Measurements from ENCODE around the gene TMEM163.
"Not testable (repeated sequence)": the region's sequence is repeated elsewhere in the genome, so short reads cannot be mapped to it uniquely, and the experiment has no call there.

Gene TMEM163

DNA sequence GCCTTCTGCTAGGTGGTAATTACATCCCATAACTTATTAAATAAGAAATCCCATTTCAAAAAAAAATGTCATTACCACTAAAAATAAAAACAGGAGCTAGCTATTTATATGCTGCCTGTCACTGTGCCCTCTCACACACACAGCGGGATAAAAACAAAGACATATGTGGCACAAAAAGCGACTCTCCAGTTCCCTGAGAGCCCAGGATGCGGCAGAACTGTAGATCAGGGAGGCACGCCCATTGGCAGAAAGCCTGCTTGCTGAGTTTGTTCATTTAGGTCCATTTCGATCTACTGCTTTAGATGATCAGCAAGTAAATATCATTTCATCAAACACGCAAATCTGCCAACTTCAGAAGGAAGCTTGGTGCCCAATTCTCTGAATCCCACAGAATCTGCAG lies 124.4 kb downstream of the TMEM163 start:
- TF ChIP-seq, protein P1, sequence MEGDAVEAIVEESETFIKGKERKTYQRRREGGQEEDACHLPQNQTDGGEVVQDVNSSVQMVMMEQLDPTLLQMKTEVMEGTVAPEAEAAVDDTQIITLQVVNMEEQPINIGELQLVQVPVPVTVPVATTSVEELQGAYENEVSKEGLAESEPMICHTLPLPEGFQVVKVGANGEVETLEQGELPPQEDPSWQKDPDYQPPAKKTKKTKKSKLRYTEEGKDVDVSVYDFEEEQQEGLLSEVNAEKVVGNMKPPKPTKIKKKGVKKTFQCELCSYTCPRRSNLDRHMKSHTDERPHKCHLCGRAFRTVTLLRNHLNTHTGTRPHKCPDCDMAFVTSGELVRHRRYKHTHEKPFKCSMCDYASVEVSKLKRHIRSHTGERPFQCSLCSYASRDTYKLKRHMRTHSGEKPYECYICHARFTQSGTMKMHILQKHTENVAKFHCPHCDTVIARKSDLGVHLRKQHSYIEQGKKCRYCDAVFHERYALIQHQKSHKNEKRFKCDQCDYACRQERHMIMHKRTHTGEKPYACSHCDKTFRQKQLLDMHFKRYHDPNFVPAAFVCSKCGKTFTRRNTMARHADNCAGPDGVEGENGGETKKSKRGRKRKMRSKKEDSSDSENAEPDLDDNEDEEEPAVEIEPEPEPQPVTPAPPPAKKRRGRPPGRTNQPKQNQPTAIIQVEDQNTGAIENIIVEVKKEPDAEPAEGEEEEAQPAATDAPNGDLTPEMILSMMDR (IDR thresholded peaks at IDR 0.05; ENCODE audit: low read depth, low read length): no peak
- DNase-seq (ENCODE audit: extremely low read depth, low read depth): no peak

DNA sequence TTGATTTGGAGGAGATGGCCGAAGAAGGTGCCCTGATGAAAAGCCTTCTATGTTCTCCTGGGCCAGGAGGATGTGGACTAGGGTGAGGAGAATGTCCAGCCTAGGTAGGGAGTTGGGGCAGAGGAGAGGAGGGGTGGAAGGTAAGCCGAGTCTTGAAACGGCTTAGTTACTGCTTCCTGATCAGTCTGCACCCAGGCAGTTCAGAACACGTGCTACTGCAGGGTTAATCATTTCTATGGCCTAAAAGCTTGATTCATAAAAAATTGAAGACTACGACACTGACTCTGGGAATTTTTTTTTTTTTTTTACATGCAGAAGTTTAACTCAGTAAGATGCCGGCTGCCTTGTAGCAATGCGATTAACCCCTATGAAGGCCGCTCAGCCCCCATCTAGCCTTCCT lies 125.3 kb downstream of the TMEM163 start:
- no peak for DNase-seq (ENCODE audit: extremely low read depth, low read depth)
- TF ChIP-seq, protein P1 (IDR thresholded peaks at IDR 0.05; ENCODE audit: low read depth, low read length): no peak

DNA sequence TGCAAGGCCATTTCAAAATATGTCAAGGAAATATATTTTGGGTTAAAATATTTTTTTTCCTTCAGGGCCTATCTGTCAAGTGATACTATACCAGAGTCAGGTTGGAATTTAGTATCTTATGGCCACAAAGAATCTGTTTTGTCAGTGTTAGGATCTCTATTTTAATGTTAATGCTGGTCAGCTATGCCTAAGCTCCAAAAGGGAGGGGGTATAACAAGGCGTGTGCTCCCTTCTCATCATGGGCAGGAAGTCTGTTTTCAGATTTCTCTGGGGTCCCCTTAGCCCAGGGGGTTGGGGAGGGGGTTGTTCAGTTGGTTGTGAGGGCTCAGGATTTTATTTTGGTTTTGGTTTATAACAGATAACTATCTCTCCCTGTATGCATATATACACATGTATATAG lies 126.4 kb downstream of the TMEM163 start:
- TF ChIP-seq, protein P1 (IDR thresholded peaks at IDR 0.05; ENCODE audit: low read depth, low read length): no peak
- no peak for DNase-seq (ENCODE audit: extremely low read depth, low read depth)

DNA sequence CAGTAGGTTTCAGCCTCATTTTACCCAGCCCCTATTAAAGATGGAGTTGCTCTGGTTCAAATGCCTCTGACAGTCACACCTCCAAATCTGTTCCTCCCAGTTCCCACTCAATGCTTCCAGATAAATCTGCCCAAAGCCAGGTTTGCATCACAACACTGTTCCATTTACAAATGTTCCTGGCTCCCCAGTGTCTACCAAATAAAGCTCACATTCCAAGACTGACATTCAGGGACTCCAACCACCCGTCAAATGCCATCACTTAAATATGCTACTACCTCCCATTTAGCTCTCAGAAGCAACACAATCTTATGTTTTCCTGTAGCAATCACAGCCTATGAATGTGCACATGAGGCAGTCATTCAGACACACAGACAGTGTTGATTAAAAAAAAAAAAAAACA lies 127.3 kb downstream of the TMEM163 start:
- TF ChIP-seq, protein P1 (IDR thresholded peaks at IDR 0.05; ENCODE audit: low read depth, low read length): no peak
- no peak for DNase-seq (ENCODE audit: extremely low read depth, low read depth)

DNA sequence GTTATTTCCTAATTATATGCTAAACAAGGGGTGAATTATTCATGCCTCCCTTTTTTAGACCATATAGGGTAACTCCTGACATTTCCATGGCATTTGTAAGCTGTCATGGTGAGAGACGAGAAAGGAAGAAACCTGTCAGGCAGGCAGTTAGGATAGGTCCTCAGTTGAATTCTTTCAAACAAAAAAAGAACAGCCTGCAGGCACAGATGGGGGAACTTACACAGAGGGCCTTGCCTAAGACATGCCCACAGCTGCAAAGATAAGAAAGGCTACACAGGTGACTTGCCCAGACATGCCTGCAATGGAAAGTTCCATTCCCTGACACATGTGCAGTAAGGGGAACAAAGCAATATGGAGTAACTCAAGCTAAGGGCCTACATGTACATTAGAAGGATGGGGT lies 128.1 kb downstream of the TMEM163 start:
- TF ChIP-seq, protein P1 (IDR thresholded peaks at IDR 0.05; ENCODE audit: low read depth, low read length): no peak
- DNase-seq (ENCODE audit: extremely low read depth, low read depth): no peak

DNA sequence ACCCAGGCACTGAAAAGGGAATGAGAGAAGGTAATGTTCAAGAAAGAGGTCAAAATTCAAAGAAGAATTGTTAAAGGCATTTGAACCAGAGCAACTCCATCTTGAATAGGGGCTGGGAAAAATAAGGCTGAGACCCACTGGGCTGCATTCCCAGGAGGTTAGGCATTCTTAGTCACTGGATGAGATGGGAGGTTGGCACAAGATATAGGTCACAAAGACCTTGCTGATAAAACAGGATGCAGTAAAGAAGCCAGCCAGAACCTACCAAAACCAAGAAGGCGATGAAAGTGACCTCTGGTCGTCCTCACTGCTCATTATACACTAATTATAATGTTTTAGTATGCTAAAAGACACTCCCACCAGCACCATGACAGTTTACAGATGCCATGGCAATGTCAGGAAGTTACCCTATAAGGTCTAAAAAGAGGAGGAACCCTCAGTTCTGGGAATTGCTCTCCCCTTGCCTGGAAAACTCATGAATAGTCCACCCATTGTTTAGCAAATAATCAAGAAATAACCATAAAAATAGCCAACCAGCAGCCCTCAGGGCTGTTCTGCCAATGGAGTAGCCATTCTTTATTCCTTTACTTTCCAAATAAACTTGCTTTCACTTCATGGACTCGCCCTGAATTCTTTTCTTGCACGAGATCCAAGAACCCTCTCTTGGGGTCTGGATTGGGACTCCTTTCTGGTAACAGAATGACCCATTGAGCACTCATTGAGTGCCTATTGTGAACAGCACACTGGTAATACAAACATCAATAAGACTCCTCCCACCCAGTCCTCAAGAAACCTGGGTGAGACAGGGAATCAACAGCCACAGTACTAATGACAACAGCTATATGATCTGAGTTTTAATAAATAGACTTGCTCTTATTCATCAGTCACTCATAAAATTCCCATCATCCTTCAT lies 129.4 kb downstream of the TMEM163 start:
- not testable (repeated sequence) for DNase-seq (ENCODE audit: extremely low read depth, low read depth)

DNA sequence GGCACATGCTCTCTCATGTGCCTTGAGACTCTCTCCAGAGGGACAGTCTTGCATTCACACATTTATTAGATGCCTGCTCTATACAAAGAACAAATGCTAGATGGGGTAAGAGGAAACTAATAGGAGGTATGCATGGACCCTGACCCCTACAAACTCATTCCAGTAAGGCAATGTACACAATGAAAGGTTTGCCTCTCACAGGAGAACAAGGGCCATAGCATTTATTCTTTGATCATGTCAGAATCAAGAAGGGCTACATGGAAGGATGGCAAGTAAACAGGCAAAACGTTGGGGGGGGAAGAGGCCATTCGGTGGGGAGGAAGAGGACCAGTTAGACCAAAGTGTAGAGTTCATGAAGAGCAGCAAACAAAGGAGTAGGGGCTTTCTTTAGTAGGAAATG lies 130.2 kb downstream of the TMEM163 start:
- no peak for DNase-seq (ENCODE audit: extremely low read depth, low read depth)
- TF ChIP-seq, protein P1 (IDR thresholded peaks at IDR 0.05; ENCODE audit: low read depth, low read length): no peak

Data from AG09319 (cell line).